Measurements from ENCODE around the gene ARHGEF40.

ARHGEF40 gene

DNA sequence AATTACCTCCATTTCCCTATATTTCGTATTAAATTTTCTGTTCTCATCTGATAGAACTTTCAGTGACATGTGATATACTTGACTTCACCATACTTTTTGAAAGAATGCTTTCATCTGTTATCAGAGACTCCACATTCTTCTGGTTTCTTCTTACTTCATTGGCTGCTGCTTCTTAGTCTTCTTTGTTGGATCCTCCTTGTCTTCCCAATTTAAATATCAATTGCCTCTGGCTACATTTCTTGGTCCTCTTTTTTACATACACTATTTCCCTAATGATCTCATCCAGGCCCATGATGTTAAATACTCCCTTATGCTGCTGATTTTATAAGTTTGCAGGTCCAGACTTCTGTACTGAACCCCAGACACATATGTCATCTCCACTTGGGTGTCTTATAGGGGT is 63.8 kb downstream of the ARHGEF40 start:
- TF ChIP-seq, protein P1, sequence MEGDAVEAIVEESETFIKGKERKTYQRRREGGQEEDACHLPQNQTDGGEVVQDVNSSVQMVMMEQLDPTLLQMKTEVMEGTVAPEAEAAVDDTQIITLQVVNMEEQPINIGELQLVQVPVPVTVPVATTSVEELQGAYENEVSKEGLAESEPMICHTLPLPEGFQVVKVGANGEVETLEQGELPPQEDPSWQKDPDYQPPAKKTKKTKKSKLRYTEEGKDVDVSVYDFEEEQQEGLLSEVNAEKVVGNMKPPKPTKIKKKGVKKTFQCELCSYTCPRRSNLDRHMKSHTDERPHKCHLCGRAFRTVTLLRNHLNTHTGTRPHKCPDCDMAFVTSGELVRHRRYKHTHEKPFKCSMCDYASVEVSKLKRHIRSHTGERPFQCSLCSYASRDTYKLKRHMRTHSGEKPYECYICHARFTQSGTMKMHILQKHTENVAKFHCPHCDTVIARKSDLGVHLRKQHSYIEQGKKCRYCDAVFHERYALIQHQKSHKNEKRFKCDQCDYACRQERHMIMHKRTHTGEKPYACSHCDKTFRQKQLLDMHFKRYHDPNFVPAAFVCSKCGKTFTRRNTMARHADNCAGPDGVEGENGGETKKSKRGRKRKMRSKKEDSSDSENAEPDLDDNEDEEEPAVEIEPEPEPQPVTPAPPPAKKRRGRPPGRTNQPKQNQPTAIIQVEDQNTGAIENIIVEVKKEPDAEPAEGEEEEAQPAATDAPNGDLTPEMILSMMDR (IDR thresholded peaks at IDR 0.05; ENCODE audit: insufficient read depth, low read depth, low read length, missing control alignments) = no peak
- no peak overlapping the region for H3K4me3 ChIP-seq (ENCODE audit: low read length)
- DNase-seq (ENCODE audit: low read depth) = no peak

DNA sequence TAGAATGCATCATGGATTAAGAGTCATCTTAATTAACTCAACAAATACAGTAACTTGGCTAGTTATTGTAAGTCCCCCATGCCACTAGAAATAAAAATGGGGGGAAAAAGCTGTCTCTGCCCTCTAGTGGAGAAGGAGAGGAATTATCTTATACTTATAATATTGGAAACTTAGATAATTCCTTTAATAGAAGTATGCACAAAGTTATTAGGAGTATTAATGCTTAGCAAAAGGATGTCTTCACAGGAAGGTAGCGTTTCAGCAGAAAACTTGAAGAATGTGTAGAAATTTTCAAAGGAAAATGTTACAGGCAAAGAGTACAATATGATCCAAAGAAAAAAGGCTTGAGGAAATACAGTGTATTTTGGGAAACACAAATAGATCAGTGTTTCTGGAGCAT is 65.9 kb downstream of the ARHGEF40 start:
- TF ChIP-seq, protein P1 (IDR thresholded peaks at IDR 0.05; ENCODE audit: insufficient read depth, low read depth, low read length, missing control alignments) = peak; percentile 62
- no peak overlapping the region for H3K4me3 ChIP-seq (ENCODE audit: low read length)
- DNase-seq (ENCODE audit: low read depth) = peak; percentile 9
